DMS153 (cell line): ENCODE measurements around the gene ROBO1.
"Not testable (repeated sequence)": the region's sequence is repeated elsewhere in the genome, so short reads cannot be mapped to it uniquely, and the experiment has no call there.

ENCODE experiments used
- DNase-seq: peaks from one replicate; lab custom pipeline; 2025; lab: John Stamatoyannopoulos, UW

ROBO1 gene

DNA sequence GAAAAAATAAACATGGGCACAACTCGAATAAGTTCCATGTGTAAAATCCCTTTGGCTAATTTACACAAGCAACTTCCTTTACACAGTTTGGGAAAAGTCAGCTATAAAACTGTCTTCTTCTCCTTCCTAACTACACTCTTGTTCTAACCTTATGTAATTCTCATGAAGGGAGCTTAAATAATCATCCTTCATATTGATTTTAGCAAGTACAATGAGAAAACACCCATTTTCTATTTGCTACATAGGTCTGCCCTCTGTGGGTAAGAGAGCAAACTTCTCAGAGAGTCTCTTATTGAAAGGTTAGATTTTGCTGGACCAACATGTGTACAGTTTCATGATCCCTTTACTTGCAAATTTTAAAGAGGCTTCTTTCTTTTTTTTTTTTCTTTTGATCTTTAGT lies 398.5 kb downstream of the ROBO1 start:
- DNase-seq: no peak

- no peak for DNase-seq
These were observed 399.4 kb downstream of the ROBO1 start for GRCh38 chr3:79368403-79368802.

DNA sequence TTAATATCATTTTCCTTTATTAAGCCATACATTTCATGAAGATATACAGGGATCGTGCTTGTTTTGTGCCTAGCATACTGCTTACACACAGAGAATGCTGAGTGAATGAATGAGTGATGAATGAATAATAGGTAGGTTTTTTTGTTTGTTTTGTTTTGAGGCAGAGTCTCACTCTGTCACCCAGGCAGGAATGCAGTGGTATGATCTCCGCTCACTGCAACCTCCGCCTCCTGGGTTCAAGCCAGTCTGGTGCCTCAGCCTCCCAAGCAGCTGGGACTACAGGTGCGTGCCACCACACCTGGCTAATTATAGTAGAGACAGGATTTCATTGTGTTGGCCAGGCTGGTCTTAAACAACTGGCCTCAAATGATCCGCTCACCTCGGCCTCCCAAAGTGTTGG lies 400.0 kb downstream of the ROBO1 start:
- DNase-seq: no peak

DNA sequence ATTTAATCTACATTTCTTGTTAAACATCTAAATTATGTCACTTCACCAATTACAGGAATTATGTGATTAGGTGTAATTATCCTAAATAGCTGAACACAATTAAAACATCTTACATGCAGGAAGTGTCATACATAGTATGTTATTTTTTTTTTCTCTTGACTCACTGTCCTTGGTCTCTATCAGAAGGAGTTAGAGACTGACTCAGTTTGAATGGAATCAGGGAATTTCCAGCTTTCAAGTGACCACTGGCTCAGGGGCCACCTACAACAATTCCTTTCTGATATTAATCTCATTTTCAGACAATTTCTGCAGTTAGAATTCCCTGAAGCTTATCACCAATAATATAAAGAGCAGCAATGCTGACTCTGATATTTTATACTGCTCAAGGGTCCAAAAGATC lies 400.7 kb downstream of the ROBO1 start:
- DNase-seq: no peak

- no peak for DNase-seq
These were observed 401.4 kb downstream of the ROBO1 start for GRCh38 chr3:79366414-79366813.

DNA sequence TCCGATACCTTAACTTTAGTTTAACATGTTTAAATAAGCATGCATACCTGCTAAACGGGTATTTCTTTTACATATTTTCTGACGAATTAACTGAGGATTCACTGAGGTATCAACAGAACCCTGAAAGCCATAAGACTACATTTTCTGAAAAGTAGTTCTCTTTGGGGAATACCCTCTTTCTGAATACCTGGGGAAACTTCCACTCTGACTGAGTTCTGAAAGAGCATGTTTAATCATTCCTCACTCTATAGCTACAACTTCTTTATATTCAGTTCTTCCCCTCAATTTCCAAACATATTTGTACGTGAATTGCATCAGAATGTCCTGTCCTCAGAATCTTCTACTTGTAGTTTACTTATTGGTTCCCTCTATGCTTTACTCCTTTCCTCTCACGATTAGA lies 403.0 kb downstream of the ROBO1 start:
- DNase-seq: no peak

DNA sequence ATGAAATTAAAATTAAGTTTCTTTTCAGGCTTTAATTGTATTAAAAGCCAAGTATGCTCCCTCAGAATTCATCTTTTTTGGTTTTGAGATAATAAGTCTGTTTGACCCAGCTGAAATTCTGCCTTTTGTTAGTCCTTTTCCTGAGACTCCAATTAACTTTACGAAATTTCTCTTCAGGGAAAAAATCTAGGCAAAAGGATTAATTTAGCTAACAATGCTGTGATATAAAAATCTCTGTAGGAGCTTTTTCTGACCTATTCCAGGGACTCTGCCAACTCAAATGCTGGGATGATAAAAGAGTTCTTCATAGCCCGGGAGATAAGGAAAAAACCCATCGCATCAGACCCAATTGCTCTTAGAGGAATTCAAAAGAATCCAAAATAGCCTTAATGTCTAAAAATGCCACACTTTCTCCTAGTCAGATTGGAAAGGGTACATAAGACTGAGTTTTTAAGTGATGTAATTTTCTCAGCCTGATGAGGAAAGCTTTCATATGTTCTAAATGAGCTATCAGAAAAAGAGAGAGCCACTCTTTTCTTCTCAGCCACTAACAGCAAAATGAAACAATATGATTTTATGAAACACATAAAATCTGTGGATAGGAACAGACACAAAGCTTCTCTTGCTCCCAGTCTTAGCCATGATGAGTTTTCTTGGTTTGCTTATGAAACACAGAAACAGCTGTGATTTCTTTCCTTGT lies 405.1 kb downstream of the ROBO1 start:
- DNase-seq: no peak

DNA sequence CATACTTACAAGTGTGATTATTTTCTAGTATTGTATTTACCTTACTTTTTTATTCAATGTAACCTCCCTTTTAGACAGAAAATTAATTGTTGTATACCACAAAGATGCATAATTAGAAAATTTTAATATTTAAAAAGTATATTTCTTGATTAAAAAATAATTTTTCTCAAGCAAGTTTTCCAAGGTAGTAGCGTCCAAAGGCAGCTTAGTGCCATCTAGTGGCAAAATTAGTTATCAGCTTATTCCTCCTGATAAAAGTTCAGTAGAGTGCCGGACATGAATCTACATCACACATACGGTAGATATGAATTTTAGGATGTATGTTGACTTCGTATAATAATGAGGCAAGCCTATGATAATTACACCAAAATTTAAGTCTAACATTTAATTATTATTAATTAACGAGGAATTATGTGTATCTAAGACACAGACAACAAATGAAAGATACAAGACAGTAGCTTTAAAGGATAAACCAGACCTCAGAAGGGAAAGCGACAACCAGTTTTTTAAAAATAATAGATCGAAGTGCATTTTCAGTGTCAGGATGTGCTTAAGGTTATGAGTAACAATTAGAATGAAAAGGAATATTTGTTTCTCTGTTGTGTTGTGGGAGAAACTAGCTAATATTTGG lies 405.9 kb downstream of the ROBO1 start:
- peak; percentile 17 for DNase-seq

DNA sequence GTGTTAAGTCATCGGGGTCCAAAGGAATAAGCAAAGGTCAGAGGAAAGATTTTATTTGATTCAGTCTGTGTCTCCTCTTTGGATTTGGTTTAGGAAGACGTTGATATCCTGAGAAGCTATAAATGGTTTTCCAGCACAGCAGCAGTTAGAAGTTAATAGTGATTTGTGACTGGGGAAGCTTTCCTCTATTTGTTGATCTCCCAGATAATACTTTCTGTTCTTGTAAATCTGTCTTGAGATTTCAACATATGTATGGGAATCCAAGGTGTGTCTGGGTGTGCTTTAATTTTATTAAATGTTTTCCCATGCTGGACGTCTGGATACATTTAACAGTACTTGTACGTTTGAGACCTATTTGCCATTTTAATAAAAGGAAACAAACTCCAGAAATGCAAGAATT lies 409.5 kb downstream of the ROBO1 start:
- DNase-seq: no peak

- no peak for DNase-seq
These were observed 413.6 kb downstream of the ROBO1 start for GRCh38 chr3:79354179-79354688.

DNA sequence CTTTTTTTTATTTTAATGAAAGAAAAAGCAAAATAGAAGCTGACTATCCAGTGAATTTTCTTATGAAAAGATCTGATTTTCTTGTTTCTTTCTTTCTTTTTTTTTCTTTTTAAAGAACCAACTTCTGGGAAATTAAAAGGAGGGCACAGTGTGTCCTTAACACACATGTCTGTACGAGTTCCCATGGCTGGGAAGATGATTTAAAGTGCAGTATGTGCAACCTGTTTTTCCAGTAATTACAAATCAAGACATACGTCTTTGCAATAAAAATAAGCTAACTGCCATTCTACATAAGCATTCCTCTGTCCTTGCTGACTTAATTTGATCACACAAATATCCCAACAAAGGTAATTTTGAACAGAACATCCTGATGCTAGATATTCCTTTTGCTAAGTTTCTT lies 416.1 kb downstream of the ROBO1 start:
- DNase-seq: no peak

DNA sequence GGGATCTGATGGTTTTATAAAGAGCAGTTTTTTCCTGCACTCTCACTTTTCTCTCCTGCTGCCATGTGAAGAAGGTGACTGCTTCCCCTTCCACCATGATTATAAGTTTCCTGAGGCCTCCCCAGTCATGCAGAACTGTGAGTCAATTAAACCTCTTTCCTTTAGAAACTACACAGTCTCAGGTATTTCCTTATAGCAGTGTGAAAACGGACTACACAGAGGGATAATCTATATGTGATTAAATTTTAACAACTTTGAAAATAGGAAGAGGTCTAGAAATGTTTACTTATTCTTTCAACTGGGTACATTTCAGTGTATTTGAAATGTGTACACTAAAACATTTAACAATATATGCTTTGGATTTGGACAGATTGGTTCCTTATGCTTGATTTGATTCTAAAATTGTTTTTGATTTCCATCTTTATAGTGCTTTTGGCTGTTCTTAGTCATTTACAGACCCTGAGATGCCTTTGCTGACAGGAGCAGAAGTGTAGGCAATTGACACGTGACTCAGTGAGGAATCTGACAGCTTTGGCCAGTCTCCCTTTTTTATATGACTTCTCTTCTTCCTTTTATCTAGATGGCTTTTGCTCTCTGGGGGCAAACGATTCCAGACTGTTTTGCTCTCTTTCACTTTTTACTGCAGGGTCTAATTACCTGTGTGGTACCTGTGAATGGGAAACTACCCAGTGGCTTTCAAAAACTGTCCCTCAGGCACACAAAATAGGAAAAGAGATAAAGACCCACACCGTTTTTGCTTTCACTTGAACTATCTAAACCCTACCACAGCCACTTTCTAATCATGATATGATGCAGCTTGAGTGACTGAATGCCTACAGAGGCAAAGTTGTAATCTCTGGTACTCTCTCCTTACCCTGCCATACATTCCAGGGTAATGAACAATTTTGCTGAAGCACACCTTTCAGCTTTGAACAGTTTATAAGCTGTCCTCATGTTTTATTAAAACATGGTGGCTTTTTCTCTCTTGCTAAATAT lies 422.6 kb downstream of the ROBO1 start:
- DNase-seq: no peak

DNA sequence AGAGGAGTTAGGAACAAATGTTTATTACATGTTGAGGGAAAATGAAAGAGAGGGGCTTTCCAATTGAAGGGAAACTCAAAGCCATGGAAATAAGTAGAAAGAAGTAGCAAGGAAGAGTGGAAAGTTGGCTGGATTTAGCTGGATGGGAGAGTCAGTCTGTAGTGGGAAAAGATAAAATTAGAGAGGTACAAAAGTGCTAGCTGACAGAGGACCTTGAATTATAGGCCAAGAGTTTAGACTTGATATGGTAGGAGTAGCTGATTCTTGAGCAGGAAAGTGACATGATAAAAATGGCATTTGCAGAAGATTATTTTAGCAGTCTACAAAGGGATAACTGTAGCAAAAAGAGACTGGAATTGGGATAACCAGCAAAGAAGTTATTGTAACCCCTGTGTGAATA lies 425.8 kb downstream of the ROBO1 start:
- DNase-seq: no peak

- DNase-seq: peak; percentile 10
These were observed 428.0 kb downstream of the ROBO1 start for GRCh38 chr3:79339846-79340245.

- DNase-seq: no peak
These were observed 430.0 kb downstream of the ROBO1 start for GRCh38 chr3:79337798-79338197.

- peak; percentile 44 for DNase-seq
These were observed 438.6 kb downstream of the ROBO1 start for GRCh38 chr3:79329154-79329553.

- no peak for DNase-seq
These were observed 441.2 kb downstream of the ROBO1 start for GRCh38 chr3:79326642-79327041.

GRCh38 chr3:79325833-79326383 lies 441.9 kb downstream of the ROBO1 start:
- DNase-seq: not testable (repeated sequence)

DNA sequence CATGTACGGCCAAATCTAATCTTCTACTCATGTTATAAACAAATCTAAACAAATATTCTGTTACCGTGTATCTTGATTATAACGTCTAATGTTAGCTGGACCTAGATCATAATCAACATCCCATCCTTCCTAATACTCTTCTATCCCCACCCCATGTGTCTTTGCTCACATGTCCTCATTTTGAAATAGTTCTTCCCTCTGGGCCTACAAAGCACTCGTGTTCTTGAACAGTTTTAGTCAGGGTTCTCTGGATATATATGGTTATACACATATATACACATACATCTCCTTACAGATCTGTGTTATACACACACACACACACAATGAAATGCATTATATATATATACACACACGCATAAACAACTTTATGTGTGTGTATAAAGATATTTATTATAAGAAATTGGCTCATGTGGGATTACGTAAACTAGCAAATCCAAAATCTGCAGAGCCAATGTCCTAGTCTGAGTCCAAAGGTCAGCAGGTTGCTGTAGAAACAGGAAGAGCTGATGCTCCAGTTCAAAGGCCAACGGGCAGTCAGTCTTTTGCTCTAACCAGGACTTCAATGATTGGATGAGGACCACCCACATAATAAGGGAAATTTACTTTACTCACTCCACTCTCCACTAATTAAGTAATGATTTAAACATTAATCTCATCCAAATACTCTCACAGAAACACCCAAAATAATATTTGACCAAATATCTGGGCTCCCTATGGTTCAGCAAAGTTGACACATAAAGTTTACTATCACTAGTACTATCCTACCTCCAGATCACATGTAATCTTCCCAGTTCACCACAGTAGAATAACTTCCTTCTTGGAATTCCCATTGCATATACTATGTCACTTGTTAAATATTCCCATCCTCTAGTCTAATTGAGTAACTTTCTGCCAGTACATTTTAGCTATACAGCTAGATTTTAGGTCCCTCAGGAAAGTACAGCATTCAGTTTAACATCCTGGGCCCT lies 450.0 kb downstream of the ROBO1 start:
- DNase-seq: no peak

DNA sequence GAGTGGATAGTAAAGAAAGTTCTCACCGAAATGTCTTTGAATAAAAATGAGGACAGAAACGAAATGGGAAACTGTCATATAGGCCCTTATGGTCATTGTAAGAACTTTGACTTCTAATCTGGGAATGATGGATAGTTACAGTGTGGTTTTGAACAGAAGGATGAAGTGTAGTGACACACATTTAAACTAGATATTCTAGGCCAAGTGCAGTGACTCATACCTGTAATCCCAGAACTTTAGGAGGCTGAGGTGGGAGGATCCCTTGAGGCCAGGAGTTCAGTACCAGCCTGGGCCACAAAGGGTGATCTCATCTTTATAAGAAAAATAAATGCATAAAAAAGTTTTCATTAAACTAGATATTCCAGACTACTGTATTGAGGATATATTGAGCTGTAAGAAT lies 452.8 kb downstream of the ROBO1 start:
- no peak for DNase-seq

DNA sequence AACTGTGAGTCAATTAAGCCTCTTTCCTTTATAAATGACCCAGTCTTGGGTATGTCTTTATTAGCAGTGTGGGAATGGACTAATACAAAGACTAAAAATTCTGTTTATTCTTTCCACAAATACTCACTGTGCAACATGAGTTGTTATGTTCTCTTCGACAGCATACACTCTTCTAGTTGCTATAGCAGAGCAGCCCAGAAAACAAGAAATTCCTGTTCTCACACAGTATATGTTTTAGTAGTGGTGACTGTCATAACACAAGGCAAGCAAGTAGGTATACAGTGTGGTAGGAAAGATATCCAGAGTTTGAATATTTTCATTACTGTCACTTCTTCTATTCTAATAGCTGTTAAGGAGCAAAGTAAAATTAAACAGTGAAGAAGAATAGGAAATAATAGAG lies 453.3 kb downstream of the ROBO1 start:
- peak; percentile 54 for DNase-seq
